ENCODE data around the gene SLC35B3.

SLC35B3 gene

DNA sequence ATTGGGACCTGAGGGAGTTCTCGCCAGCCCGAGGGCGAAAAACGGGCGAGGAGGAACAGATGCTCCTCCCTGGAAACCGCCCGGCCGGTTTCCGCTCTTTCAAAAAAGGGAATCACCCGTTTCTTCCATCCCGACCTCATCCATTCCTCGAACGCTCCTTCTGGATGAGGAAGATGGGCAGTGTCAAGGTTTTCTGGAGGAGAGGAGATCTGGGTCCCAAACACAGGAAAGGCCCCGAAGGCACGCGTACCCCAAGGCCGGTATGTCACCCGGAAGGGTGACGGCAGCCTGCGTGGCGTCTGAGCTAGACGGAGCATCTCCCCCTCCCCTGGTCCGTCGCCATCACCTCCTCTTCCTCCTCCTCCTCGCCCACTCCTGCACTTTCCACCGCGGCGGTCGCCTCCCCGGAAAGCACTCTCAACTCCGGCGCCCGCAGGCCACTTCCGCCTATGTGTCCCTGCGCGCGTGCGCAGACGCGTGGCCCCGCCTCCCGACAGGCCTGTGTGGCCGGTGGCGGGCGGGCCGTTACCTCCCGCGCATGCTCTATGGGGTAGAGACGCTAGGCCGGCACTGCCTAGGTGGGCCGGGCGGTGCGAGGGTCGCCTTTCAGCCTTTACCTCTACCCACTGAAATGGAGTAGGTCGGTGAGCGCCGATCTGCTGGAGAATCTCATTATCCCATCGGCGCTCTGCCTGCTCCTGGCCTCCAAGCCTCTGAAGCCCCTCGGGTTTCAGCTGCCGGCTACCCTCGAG, at the start of gene SLC35B3:
Gene SLC35B3 (minus strand): TSS at position 453 of the 752 bp plus-strand sequence.
- TF ChIP-seq, protein P1, sequence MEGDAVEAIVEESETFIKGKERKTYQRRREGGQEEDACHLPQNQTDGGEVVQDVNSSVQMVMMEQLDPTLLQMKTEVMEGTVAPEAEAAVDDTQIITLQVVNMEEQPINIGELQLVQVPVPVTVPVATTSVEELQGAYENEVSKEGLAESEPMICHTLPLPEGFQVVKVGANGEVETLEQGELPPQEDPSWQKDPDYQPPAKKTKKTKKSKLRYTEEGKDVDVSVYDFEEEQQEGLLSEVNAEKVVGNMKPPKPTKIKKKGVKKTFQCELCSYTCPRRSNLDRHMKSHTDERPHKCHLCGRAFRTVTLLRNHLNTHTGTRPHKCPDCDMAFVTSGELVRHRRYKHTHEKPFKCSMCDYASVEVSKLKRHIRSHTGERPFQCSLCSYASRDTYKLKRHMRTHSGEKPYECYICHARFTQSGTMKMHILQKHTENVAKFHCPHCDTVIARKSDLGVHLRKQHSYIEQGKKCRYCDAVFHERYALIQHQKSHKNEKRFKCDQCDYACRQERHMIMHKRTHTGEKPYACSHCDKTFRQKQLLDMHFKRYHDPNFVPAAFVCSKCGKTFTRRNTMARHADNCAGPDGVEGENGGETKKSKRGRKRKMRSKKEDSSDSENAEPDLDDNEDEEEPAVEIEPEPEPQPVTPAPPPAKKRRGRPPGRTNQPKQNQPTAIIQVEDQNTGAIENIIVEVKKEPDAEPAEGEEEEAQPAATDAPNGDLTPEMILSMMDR (IDR thresholded peaks at IDR 0.05; ENCODE audit: low read depth, low read length), result no peak
- peak within 1 kb of the TSS; percentile 90 to 92 for H3K4me3 ChIP-seq (replicated peaks in 1 of 2; ENCODE audit: low read depth in 2 of 2, low read length in 2 of 2)
- peak; percentile 92 to 95 for DNase-seq (ENCODE audit: low read depth in 2 of 2)

DNA sequence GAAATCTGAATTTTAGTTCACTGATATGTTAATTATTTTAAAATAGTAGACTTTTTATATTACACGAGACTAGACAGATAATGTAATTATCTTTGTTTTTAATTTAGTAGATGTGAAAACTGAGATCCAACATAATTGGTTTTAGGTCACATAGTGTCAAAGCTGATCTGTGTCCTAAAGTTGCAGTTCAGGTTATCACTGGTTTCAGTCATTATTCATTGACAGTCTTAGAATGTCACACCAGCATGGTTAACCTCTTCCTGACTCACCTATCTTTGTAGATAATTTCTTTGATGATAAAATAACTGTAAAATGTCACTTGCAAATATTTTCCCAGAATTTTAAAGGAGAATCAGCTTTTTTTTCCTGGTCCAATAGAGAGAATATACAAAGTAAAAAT, 48.3 kb upstream of the SLC35B3 start:
- TF ChIP-seq, protein P1 (IDR thresholded peaks at IDR 0.05; ENCODE audit: low read depth, low read length), result no peak
- DNase-seq (ENCODE audit: low read depth in 2 of 2), result no peak

DNA sequence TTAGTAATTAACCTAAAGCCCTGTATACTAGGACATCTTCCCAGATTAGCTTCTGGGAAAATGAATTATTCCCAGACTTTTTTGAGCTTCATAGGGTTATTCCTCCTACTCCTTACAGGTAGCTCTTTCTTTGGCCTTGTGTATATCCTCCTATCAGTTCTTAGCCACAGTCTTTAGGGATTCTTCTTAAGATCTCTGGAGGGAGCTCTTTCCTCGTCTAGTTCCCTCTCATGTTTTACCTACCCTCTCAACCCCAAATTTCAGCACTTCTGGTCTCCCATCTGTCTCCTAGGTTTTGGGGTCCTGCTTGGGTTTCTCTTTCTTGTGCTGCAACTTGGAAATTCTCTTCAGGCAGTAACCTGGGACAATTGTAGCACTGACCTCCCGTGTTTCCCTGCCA, 46.4 kb upstream of the SLC35B3 start:
- no peak overlapping the region for H3K4me3 ChIP-seq (replicated peaks in 1 of 2; ENCODE audit: low read depth in 2 of 2, low read length in 2 of 2)
- TF ChIP-seq, protein P1 (IDR thresholded peaks at IDR 0.05; ENCODE audit: low read depth, low read length), result no peak
- peak; percentile 5 to 7 for DNase-seq (ENCODE audit: low read depth in 2 of 2)

More for the DNA sequence above, 48.3 kb upstream of the SLC35B3 start:
- H3K4me3 ChIP-seq (replicated peaks in 1 of 2; ENCODE audit: low read depth in 2 of 2, low read length in 2 of 2), result no peak overlapping the region

DNA sequence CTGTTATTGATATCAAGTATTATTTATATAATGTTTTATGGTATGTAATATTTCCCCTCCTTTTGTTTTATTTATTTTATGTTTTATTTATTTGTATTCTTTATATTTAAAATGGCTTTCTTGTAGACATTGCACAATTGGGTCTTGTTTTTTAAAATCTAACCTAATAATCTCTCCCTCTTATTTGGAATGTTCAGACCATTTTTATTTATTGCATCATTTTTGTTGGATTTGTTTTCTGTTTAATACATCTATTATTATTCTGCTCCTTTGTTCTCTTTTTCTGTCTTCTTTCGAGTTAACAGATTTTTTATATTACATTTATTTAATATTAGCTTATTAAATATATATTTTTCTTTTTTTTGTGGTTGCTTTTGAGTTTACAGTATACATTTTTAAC, 43.1 kb upstream of the SLC35B3 start:
- no peak for DNase-seq (ENCODE audit: low read depth in 2 of 2)
- TF ChIP-seq, protein P1 (IDR thresholded peaks at IDR 0.05; ENCODE audit: low read depth, low read length), result no peak

DNA sequence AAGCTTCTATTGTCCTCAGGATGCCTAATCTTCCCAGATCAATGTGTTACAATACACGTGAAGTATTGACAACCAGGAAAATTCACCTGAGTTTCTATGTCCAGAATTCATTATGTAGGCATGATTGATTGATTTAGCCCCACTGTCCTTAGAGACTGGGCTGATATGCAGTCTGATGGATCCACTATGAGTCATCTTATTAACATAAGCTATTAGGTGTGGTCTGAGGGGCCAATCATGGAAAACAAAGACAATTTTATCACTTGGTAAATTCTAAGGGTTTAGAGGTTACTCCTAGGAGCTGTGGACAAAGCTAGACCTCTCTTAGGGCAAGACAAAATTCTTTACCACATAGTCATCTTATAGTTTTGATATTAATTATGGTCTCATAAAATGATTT, 41.3 kb upstream of the SLC35B3 start:
- TF ChIP-seq, protein P1 (IDR thresholded peaks at IDR 0.05; ENCODE audit: low read depth, low read length), result no peak
- no peak overlapping the region for H3K4me3 ChIP-seq (replicated peaks in 1 of 2; ENCODE audit: low read depth in 2 of 2, low read length in 2 of 2)
- DNase-seq (ENCODE audit: low read depth in 2 of 2), result no peak

More for the DNA sequence above, 43.1 kb upstream of the SLC35B3 start:
- H3K4me3 ChIP-seq (replicated peaks in 1 of 2; ENCODE audit: low read depth in 2 of 2, low read length in 2 of 2), result no peak overlapping the region

DNA sequence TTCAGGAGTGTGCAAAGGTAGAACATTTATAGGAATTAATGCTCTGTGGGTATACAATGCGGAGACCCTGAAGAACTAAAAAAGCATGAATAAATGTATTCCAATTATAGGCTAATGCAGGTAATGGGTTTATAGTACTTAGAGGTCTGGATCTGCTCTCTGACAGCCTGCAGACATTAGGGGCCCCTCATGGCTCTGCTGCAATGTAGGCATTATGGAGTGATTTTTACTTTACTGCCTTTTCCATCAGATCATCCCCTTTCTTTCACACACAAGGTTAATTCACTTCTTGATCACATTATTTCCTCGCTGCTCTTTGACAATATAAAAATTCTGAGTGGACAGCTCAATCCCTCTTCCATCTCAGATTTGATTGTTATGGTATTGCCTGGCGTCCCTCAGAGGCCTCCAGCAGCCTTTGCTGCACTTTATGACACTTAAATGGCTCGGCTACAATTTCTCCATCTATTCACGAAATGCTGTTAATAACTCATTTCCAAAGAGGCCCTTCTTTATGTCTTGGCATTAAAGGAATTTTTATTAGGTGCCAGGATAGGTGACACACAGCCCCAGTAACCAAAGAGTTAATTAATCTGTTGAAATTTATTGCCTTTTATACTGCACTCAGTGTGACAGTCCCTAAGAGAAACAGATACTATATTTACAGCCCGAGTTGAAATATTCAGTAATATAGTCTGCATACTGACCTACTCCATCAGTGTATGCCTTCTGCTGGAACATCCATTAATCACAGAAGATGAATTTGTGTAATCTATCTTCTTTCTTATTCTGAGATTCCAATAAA, 33.4 kb upstream of the SLC35B3 start:
- no peak for DNase-seq (ENCODE audit: low read depth in 2 of 2)
- TF ChIP-seq, protein P1 (IDR thresholded peaks at IDR 0.05; ENCODE audit: low read depth, low read length), result no peak
- no peak overlapping the region for H3K4me3 ChIP-seq (replicated peaks in 1 of 2; ENCODE audit: low read depth in 2 of 2, low read length in 2 of 2)

Measured in cardiac fibroblast (primary cell).